Memory B cell (primary cell): ENCODE results near the gene MAPKAP1.
A peak's percentile ranks its signal among the peaks of the same experiment; 100 is the strongest.

Experiments
- ATAC-seq: fragments of 150-1000 bp; cut with Tn5 transposase; 2 replicates; pipeline ENCODE4 v1.10.0; 2021; ENCODE audit warnings: low read depth, mild to moderate bottlenecking, moderate library complexity
- DNase-seq, 2 donors: peaks; one replicate each; pipeline ENCODE4 v3.0.0; 2022; ENCODE audit warnings: low spot score in 2 of 2
- H3K27ac Mint-ChIP-seq: one replicate; pipeline ENCODE4 v1.8.0; 2022; ENCODE audit warnings: mild to moderate bottlenecking, moderate library complexity, mixed read lengths
- H3K27me3 Mint-ChIP-seq: one replicate; pipeline ENCODE4 v1.8.0; 2022; ENCODE audit warnings: mixed read lengths
- H3K36me3 Mint-ChIP-seq: one replicate; pipeline ENCODE4 v1.8.0; 2022; ENCODE audit warnings: mild to moderate bottlenecking, mixed read lengths
- H3K4me1 Mint-ChIP-seq: one replicate; pipeline ENCODE4 v1.8.0; 2022; ENCODE audit warnings: mixed read lengths
- H3K4me3 Mint-ChIP-seq: one replicate; pipeline ENCODE4 v1.8.0; 2022; ENCODE audit warnings: mild to moderate bottlenecking, moderate library complexity, mixed read lengths
- H3K9me3 Mint-ChIP-seq: one replicate; pipeline ENCODE4 v1.8.0; 2022; ENCODE audit warnings: mixed read lengths

Gene MAPKAP1

DNA sequence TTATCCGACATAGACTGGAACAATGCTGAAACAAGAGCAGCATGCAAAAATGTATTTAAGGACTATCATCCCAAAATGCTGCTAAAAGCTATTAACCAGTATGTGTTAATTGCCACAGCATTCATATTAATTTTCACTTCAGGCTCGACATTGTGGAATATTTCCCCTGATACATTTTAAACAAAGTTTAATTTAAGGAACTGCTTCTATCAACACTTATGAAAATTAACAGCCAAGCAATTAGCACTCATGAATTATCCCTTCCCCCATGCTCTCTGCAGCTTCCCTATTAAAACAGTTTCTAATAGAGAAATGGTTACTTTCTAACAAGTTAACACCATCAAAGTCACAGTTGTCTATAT, 54.8 kb downstream of the MAPKAP1 start:
- Mint-ChIP-seq H3K36me3 (peaks cover 13% of the 10 kb centered on the region), H3K9me3 (no peaks in the 10 kb centered on the region), H3K27me3 (no peaks in the 10 kb centered on the region), H3K27ac (no peak overlapping the region), H3K4me1 (peaks cover 35% of the 10 kb centered on the region), H3K4me3 (no peak overlapping the region)
- no peak for DNase-seq
- no peak for ATAC-seq

DNA sequence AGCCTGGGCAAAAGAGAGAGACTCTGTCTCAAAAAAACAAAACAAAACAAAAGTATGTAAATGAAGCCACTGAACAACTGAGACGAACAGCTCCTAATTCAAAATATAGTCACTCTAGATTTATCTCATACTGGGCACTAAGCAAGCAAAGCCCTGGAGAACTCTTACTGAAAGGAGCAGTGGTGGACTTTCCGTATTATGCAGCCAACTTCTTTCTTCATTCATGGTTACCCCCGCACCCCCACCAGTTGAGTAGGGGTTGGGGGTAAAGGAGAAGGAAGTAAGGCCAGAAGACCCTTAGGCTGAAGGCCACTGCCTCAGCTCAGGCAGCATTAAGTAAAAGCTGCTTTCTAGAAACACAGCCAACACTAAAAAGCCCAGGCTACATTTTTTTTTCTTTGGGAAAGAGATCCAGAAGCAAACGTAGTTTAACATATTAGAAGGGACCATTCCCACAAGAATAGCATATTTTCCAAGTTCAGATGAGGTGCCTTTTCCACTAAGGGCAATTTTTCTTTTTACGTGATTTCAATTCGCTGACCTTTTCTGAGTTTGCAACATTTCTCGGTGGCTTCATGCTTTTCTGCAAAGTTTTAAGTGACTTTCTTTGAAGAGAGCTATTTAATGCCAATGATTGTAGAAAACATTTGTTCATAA, 55.3 kb downstream of the MAPKAP1 start:
- peaks cover 9% of the 10 kb centered on the region for H3K36me3 Mint-ChIP-seq
- H3K9me3 Mint-ChIP-seq: no peaks in the 10 kb centered on the region
- no peaks in the 10 kb centered on the region for H3K27me3 Mint-ChIP-seq
- no peak for ATAC-seq
- H3K27ac Mint-ChIP-seq: peak overlapping the region; percentile 92
- peaks cover 38% of the 10 kb centered on the region for H3K4me1 Mint-ChIP-seq
- DNase-seq: no peak
- no peak overlapping the region for H3K4me3 Mint-ChIP-seq

DNA sequence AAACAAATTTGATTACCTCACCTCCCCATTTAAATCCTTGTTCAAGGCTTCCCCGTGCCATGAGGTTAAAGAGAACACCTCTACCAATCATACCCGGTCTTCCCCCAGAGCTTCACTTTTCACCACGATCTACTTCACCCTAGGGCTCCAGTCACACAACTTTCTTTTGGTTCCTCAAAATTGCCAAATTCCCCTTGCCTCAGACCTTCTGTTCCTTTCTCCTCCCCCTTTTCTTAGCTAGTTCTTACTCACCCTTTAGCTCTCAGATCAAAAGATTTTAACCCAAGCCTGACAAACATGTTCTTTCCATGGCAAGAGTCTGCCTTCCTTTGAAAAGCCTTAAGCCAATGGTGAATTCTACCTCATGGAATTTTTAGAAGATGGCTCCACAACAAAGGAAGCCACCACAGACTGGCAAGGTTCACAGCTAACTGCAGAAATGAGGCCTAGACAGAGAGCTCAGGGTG, 56.7 kb downstream of the MAPKAP1 start:
- H3K4me1 Mint-ChIP-seq: peaks cover 42% of the 10 kb centered on the region
- DNase-seq (peak; percentile 35 to 64), ATAC-seq (peak; percentile 97)
- H3K27me3 Mint-ChIP-seq: no peaks in the 10 kb centered on the region
- H3K9me3 Mint-ChIP-seq: no peaks in the 10 kb centered on the region
- H3K36me3 Mint-ChIP-seq: peaks cover 6% of the 10 kb centered on the region
- peak overlapping the region; percentile 92 for H3K27ac Mint-ChIP-seq
- H3K4me3 Mint-ChIP-seq: peak overlapping the region; percentile 70

DNA sequence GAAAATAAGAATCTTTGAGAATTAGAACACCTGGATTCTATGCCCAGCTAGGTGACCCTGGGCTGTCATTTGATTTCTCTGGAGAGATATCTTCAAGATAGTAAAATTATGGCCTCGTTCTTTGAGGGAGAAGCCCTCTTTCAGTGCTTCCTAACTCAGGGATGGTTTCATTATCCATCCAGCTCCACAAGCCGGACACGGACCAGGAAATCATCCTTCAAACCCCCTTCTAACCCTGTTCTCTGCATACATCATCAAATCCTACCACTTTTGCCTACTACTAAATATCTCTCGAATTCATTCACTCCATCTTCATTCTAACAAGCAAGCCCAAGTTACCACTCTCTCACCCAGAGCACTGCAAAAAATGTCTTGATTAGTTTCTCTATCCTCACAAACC, 57.2 kb downstream of the MAPKAP1 start:
- H3K36me3 Mint-ChIP-seq: peaks cover 6% of the 10 kb centered on the region
- no peaks in the 10 kb centered on the region for H3K27me3 Mint-ChIP-seq
- H3K4me3 Mint-ChIP-seq: peak overlapping the region; percentile 70
- DNase-seq: no peak
- H3K4me1 Mint-ChIP-seq: peaks cover 46% of the 10 kb centered on the region
- H3K27ac Mint-ChIP-seq: peak overlapping the region; percentile 92
- no peaks in the 10 kb centered on the region for H3K9me3 Mint-ChIP-seq
- no peak for ATAC-seq

DNA sequence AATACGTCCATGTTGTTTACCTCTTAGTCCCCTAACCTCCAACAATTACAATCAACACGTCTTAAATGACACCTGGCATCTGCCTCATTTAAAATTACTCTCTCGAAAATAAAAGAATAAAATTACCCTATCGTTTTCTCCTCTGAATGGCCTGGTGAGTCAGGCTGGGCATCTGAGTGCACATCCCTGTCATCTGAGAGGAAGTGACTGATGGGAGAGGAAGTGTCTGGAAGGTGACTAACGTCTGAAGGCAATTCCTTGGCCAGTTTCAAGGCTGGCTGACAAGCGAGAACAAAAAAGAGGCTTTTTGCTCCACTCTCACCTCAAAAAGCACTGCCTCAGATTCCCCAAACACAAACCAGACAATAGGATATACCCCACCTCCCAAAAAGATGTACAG, 57.7 kb downstream of the MAPKAP1 start:
- H3K27me3 Mint-ChIP-seq: no peaks in the 10 kb centered on the region
- peaks cover 6% of the 10 kb centered on the region for H3K36me3 Mint-ChIP-seq
- H3K4me3 Mint-ChIP-seq: peak overlapping the region; percentile 25
- ATAC-seq: no peak
- peak overlapping the region; percentile 92 for H3K27ac Mint-ChIP-seq
- no peaks in the 10 kb centered on the region for H3K9me3 Mint-ChIP-seq
- DNase-seq: no peak
- peaks cover 47% of the 10 kb centered on the region for H3K4me1 Mint-ChIP-seq

DNA sequence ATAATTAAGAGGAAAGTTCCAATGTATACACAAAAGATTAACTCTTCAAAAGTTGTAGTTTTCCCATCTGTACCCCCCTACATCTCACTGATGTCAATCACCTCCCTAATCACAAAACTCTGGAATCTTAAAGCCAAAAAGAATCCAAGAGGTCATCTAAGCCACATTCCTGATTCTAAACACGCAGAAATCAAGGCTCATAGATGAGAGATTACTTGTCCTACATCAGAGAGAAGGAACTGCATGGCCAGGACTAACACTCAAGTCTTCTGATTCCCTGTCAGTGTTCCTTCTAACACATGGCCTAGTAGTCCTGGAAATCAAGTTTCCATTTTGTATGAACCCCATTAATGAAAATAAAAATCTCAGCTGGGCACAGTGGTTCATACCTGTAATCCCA, 58.7 kb downstream of the MAPKAP1 start:
- Mint-ChIP-seq H3K4me1 (peaks cover 45% of the 10 kb centered on the region), H3K27me3 (no peaks in the 10 kb centered on the region), H3K36me3 (peaks cover 6% of the 10 kb centered on the region), H3K4me3 (no peak overlapping the region), H3K9me3 (no peaks in the 10 kb centered on the region), H3K27ac (peak overlapping the region; percentile 94)
- ATAC-seq (no peak), DNase-seq (no peak)

DNA sequence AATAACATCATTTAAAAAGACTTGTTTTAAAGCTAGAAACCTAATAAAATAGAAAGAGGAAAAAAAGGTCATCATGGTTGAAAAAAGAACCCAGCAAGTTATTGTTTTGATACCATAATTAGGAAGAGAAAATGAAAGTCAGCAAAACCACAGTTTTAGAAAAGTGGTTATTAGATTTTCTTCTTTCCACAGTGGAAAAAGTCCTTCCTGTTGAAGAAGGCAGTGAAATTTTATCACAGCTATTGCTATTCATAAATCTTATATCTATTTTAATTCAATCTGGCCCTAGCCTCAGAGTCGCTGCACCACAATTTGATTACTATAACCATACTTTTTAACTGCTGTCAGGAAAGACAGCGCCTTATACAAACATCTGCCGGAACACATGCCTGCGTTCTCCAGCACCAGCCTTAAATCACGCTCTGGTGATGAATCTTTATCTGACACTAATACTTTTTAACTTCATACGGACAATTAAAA, 60.3 kb downstream of the MAPKAP1 start:
- Mint-ChIP-seq H3K27ac (peak overlapping the region; percentile 94), H3K27me3 (no peaks in the 10 kb centered on the region), H3K9me3 (no peaks in the 10 kb centered on the region), H3K4me3 (peak overlapping the region; percentile 77), H3K4me1 (peaks cover 36% of the 10 kb centered on the region), H3K36me3 (peaks cover 2% of the 10 kb centered on the region)
- ATAC-seq (peak; percentile 18), DNase-seq (no peak)

DNA sequence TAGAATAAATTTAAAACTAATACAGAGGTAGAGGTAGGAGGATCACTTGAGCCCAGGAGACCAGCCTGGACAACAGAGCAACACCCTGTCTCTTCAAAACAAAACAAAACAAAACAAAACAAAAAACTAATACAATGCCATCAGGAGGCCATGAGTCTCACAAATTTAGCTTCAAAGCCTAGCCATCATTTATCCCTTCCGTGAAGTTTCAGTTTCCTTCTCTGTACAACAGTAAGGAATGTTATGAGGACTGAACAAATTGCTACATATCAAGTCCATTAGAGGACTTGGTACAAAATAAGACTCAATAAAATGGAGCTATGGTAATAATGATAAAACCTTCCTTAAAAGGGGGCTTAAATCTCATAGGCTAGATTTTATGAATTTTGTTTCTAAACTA, 60.8 kb downstream of the MAPKAP1 start:
- Mint-ChIP-seq H3K27ac (peak overlapping the region; percentile 94), H3K9me3 (no peaks in the 10 kb centered on the region), H3K4me1 (peaks cover 36% of the 10 kb centered on the region), H3K36me3 (peaks cover 2% of the 10 kb centered on the region), H3K27me3 (no peaks in the 10 kb centered on the region), H3K4me3 (peak overlapping the region; percentile 77)
- ATAC-seq: no peak
- no peak for DNase-seq

DNA sequence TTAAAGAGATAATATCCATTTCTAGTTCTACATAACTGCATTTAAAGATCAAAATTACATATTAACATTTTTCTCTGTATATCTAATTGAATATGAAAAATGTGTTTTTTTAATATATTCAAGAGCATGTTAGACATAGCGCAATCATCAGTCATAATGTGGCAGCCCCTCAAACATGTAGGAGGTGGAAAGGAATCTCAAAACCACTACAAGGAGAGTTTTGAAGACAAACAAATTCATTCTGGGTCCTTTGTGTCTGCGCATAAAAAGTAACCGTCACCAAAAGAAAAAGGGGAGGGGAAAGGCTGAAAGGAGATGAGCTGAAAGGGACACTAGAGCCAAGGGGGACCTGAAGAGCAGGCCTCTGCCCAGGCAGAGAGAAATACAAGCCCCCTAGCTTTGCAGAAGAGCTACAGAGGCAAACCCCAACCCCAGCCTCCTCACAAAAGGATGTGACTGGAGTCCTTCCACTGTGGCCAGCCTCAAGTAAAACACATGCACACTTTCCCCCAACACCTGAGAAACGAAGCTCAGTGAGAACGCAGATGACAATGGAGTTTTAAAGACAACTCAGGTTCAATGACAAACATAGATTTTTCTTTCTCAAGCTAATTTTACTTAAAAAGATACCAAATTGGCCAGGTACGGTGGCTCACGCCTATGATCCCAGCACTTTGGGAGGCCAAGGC, 62.0 kb downstream of the MAPKAP1 start:
- H3K27me3 Mint-ChIP-seq: no peaks in the 10 kb centered on the region
- peaks cover 32% of the 10 kb centered on the region for H3K4me1 Mint-ChIP-seq
- no peak for ATAC-seq
- H3K4me3 Mint-ChIP-seq: no peak overlapping the region
- H3K9me3 Mint-ChIP-seq: no peaks in the 10 kb centered on the region
- no peak for DNase-seq
- H3K27ac Mint-ChIP-seq: peak overlapping the region; percentile 94
- H3K36me3 Mint-ChIP-seq: peaks cover 2% of the 10 kb centered on the region

DNA sequence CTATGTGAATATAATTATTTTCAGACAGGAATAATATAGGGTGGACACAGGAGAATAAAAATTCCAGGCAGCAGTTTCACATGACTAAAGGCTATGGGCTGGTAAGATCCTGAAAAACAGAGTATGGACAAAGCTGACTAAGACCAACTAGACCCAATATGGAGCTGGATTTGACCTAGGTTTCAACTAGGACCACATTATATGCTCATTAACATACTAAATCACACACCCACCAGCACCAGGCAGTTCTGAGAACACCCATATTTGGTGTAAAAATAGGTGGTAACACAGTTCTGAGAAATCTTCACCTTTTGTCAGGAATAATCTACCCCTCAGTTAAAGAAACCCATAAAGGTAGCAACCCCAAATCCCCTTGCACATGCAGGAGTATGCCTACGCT, 64.7 kb downstream of the MAPKAP1 start:
- ATAC-seq (no peak), DNase-seq (no peak)
- no peak overlapping the region for H3K4me3 Mint-ChIP-seq
- no peaks in the 10 kb centered on the region for H3K36me3 Mint-ChIP-seq
- no peaks in the 10 kb centered on the region for H3K27me3 Mint-ChIP-seq
- no peaks in the 10 kb centered on the region for H3K9me3 Mint-ChIP-seq
- H3K27ac Mint-ChIP-seq: no peak overlapping the region
- peaks cover 36% of the 10 kb centered on the region for H3K4me1 Mint-ChIP-seq

DNA sequence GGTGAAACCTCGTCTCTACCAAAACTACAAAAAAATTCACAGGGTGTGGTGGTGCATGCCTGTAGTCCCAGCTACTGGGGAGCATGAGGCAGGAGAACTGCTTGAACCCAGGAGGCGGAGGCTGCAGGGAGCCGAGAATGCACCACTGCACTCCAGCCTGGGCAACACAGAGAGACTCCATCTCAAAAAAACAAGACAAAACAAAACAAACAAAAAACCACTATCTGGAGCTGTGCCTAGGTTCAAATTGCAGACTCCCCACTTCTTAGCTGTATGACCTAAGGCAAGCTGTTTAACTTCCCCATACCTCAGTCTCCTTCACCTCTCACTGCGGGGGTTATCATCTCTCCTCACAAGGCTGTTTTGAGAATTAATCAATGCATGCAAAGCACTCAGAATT, 68.0 kb downstream of the MAPKAP1 start:
- Mint-ChIP-seq H3K4me3 (no peak overlapping the region), H3K27ac (no peak overlapping the region), H3K9me3 (no peaks in the 10 kb centered on the region), H3K27me3 (no peaks in the 10 kb centered on the region), H3K4me1 (peaks cover 49% of the 10 kb centered on the region), H3K36me3 (no peaks in the 10 kb centered on the region)
- no peak for DNase-seq
- no peak for ATAC-seq

DNA sequence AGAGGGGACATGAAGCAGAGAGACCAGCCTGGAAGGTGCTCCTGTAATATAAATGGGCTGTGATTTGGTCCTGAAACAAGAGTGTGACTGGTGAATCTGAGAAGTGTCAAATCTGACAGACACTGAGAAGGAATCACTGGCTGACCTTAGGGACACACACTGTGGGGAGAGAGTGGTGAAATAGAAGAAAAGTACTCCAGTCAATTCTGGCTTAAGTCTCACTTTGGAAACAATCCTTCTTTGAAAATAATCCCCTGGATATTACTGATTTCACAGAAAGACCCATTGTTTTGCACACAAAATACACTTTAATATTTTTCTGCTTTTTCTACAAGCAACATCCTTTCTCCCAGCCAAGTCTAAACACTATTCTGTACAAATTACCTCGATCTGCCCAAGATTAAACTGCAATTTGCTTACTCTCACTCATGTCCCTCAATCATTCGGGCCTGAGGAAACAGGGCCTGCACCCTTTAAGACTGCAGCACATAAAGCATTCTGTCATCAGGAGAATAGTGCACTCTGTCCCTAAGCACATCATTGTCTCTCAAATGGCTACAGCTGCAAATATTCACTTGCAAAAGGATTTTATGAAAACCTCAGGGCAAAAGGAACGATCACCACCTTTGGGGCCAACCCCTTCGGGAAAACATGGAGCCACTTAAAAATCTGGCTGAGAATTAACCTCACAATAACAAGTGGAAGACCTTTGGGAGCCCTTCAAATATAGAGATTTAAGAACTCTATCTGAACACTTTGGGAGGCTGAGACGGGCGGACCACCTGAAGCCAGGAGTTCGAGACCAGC, 68.6 kb downstream of the MAPKAP1 start:
- Mint-ChIP-seq H3K27me3 (no peaks in the 10 kb centered on the region), H3K27ac (peak overlapping the region; percentile 35), H3K4me3 (peak overlapping the region; percentile 6), H3K9me3 (no peaks in the 10 kb centered on the region), H3K4me1 (peaks cover 49% of the 10 kb centered on the region), H3K36me3 (no peaks in the 10 kb centered on the region)
- no peak for DNase-seq
- ATAC-seq: no peak

DNA sequence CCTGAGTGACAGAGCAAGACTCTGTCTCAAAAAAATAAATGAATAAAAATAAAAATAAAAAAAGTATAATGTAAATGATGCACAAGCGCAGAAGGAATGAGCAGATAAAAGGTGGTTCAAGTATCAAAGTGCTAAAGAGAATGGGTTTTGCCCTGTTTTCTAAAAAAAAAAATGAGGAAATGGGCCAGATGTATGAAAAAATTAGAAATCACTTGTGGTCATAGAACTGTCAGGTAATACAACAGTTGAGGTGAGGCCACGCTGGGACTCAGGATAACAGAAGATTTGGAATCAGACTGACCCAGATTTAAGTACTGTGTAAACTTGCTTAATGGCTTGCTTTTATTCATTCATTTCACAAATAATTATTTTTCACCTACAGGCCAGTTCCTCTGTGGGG, 69.8 kb downstream of the MAPKAP1 start:
- peak overlapping the region; percentile 41 for H3K4me3 Mint-ChIP-seq
- ATAC-seq (no peak), DNase-seq (no peak)
- no peaks in the 10 kb centered on the region for H3K27me3 Mint-ChIP-seq
- H3K4me1 Mint-ChIP-seq: peaks cover 58% of the 10 kb centered on the region
- no peaks in the 10 kb centered on the region for H3K36me3 Mint-ChIP-seq
- no peaks in the 10 kb centered on the region for H3K9me3 Mint-ChIP-seq
- H3K27ac Mint-ChIP-seq: peak overlapping the region; percentile 35

DNA sequence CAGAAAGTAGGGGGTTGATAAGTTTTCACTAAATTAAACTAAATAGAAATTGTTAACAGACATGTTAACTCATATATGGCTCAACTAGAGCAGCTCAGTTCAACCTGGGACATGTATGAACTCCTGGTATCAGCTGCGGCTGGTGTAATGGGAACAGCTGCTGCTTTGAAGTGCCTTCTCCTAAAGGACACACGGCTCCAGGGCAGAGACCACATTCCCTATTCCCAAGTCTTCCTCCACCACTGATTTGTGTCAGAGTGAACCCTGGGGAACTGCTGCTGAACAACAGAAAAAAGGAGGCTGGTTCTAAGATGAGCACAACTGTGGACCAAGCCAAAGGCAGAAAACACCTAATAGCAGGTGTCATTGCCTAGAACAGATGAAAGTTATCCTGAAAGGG, 71.1 kb downstream of the MAPKAP1 start:
- H3K27ac Mint-ChIP-seq: peak overlapping the region; percentile 6
- H3K36me3 Mint-ChIP-seq: no peaks in the 10 kb centered on the region
- H3K4me1 Mint-ChIP-seq: peaks cover 69% of the 10 kb centered on the region
- H3K27me3 Mint-ChIP-seq: no peaks in the 10 kb centered on the region
- no peak for ATAC-seq
- H3K9me3 Mint-ChIP-seq: no peaks in the 10 kb centered on the region
- DNase-seq: no peak
- peak overlapping the region; percentile 40 for H3K4me3 Mint-ChIP-seq
